Measurements from ENCODE around the gene HLA-DMA.

DNA sequence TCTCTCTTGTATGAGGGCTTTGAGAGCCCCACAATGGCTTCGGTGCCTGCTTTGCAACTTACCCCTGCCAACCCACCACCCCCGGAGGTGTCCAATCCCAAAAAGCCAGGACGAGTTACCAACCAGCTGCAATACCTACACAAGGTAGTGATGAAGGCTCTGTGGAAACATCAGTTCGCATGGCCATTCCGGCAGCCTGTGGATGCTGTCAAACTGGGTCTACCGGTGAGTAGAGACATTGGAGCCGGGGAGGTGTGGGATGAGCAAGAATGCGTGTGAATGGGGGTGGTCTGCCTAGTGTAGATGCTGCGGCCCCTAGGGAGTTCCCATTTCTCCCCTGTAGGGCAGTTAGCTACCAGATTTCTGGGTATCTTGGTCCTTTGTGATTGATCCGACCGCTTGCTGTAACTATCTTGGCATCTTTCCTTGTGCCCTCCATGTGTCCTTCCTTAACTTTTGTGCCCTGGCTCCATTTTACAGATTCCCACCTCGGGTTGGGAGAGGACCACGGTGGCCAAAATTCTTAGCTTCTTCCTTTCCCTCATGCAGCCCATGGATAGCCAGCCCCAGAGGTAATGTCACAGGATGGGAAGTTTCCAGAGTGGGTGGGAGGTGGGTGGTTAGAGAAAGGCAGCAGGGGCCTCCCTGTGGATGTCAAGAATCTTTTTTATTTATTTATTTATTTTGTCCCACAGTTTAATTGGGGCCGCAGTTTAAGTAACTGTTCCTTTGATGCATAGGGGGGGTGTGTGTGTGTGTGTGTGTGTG lies 21.8 kb upstream of the HLA-DMA start:
- TF ChIP-seq, protein P1, sequence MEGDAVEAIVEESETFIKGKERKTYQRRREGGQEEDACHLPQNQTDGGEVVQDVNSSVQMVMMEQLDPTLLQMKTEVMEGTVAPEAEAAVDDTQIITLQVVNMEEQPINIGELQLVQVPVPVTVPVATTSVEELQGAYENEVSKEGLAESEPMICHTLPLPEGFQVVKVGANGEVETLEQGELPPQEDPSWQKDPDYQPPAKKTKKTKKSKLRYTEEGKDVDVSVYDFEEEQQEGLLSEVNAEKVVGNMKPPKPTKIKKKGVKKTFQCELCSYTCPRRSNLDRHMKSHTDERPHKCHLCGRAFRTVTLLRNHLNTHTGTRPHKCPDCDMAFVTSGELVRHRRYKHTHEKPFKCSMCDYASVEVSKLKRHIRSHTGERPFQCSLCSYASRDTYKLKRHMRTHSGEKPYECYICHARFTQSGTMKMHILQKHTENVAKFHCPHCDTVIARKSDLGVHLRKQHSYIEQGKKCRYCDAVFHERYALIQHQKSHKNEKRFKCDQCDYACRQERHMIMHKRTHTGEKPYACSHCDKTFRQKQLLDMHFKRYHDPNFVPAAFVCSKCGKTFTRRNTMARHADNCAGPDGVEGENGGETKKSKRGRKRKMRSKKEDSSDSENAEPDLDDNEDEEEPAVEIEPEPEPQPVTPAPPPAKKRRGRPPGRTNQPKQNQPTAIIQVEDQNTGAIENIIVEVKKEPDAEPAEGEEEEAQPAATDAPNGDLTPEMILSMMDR (IDR thresholded peaks at IDR 0.05): no peak
- no peak for TF ChIP-seq POLR2A (IDR thresholded peaks at IDR 0.05)
